K562 (cell line): ENCODE results near the gene DUSP9. TPM values are rescaled to one million over a fixed set of nuclear protein-coding genes. Genes with fewer than 3 reads are reported as not detected.
"Not testable (repeated sequence)": the region's sequence is repeated elsewhere in the genome, so short reads cannot be mapped to it uniquely, and the experiment has no call there.

ENCODE experiments used
- ATAC-seq: fragments of 200-7000 bp; cut with Tn5 transposase; 3 replicates; pipeline ENCODE4 v1.9.1; 2020; ENCODE audit warnings: moderate library complexity
- BruUV-seq: library from RNA; stranded (reverse); fragments of 400-500 nt; replicated peaks from 2 replicates; lab custom pipeline; 2021; lab: Mats Ljungman, UMichigan
- CTCF ChIA-PET: fragments of 300-600 bp; formaldehyde crosslinking; extraction: SDS; loops from one replicate; lab custom pipeline; 2021; ENCODE audit warnings: low intra/inter-chr PET ratio; lab: Yijun Ruan, JAX
- POLR2A ChIA-PET: fragments of 300-600, 350-650 bp; sonication (Branson Sonifier 250); formaldehyde crosslinking; extraction: SDS; loops from one replicate; lab custom pipeline; 2021; ENCODE audit warnings: antibody characterized with exemption, inconsistent platforms; lab: Yijun Ruan, JAX
- DNase-seq, 4 experiments: peaks; one replicate each; pipeline versions ENCODE4 v3.0.0 to v3.0.0-alpha.2; 2011 to 2018; ENCODE audit warnings: low spot score in 3 of 4, mixed read lengths in 3 of 4; ENCODE audit errors: extremely low read depth in 1 of 4
- FAIRE-seq: peaks from 2 replicates; lab custom pipeline; 2011; peaks lifted over from hg19 to GRCh38; lab: Jason Lieb, UNC
- H2AFZ ChIP-seq: 2 replicates; pipeline ENCODE4 v1.6.0; 2011; ENCODE audit warnings: low read depth, low read length, control low read depth, inconsistent platforms
- H3K27ac ChIP-seq: fragments of 200-600 bp; 3 replicates; pipeline ENCODE4 v1.8.0; 2011; ENCODE audit warnings: low read depth, mild to moderate bottlenecking, control low read depth, inconsistent platforms, low read length, moderate library complexity, mixed read lengths; ENCODE audit errors: extremely low read depth
- H3K27me3 ChIP-seq, 2 experiments: fragments of 300-600 bp in 1 of 2; 2 replicates in 1 of 2; 3 replicates in 1 of 2; pipeline versions ENCODE4 v1.6.0 to v1.8.0; 2011; ENCODE audit warnings: inconsistent platforms in 2 of 2, low read length in 2 of 2, mild to moderate bottlenecking in 1 of 2, mixed read lengths in 1 of 2, moderate library complexity in 1 of 2; ENCODE audit not compliant: control insufficient read depth in 2 of 2, insufficient read depth in 2 of 2
- H3K36me3 ChIP-seq: fragments of 300-600 bp; 3 replicates; pipeline ENCODE4 v1.8.0; 2011; ENCODE audit warnings: mild to moderate bottlenecking, low read length, inconsistent platforms; ENCODE audit not compliant: control insufficient read depth, insufficient read depth
- H3K4me1 ChIP-seq, 2 experiments: fragments of 200-600 bp in 1 of 2; replicated peaks in 1 of 2; 2 replicates in 1 of 2; 3 replicates in 1 of 2; pipeline versions ENCODE4 v1.5.1 to v1.8.0; 2011; ENCODE audit warnings: inconsistent platforms in 2 of 2, low read length in 2 of 2, mild to moderate bottlenecking in 1 of 2, mixed read lengths in 1 of 2, moderate library complexity in 1 of 2; ENCODE audit not compliant: control insufficient read depth in 2 of 2, insufficient read depth in 2 of 2
- H3K4me2 ChIP-seq: 2 replicates; pipeline ENCODE4 v1.6.1; 2011; ENCODE audit warnings: low read length, control low read depth, inconsistent platforms, mixed read lengths; ENCODE audit not compliant: insufficient read depth
- H3K4me3 ChIP-seq: fragments of 200-600 bp; sonication (generic), shearing (Covaris generic); 2 replicates; pipeline ENCODE4 v1.5.1; 2016; ENCODE audit warnings: control low read depth, inconsistent platforms
- H3K79me2 ChIP-seq: fragments of 200-600 bp; 3 replicates; pipeline ENCODE4 v1.8.0; 2011; ENCODE audit warnings: low read length, inconsistent platforms; ENCODE audit not compliant: control insufficient read depth, insufficient read depth
- H3K9ac ChIP-seq, 2 experiments: 2 replicates each; pipeline versions ENCODE4 v1.6.0 to v1.6.1; 2011; ENCODE audit warnings: low read depth in 2 of 2, low read length in 2 of 2, control low read depth in 1 of 2, inconsistent platforms in 1 of 2, mild to moderate bottlenecking in 1 of 2, mixed read lengths in 1 of 2; ENCODE audit not compliant: insufficient read depth in 1 of 2
- H3K9me1 ChIP-seq: one replicate; pipeline ENCODE4 v1.6.0; 2011; ENCODE audit warnings: inconsistent platforms, mild to moderate bottlenecking, low read length, moderate library complexity; ENCODE audit not compliant: control insufficient read depth, insufficient read depth
- H3K9me3 ChIP-seq: replicated peaks from 2 replicates; pipeline ENCODE4 v1.5.1; 2011; ENCODE audit warnings: low read depth, low read length, inconsistent platforms; ENCODE audit not compliant: control insufficient read depth, insufficient read depth
- H4K20me1 ChIP-seq: replicated peaks from 2 replicates; pipeline ENCODE4 v1.6.1; 2011; ENCODE audit warnings: low read length, inconsistent platforms, mixed read lengths; ENCODE audit not compliant: control insufficient read depth, insufficient read depth
- CCNT2 ChIP-seq: IDR thresholded peaks from 2 replicates; pipeline ENCODE4 v1.6.1; 2011; ENCODE audit warnings: borderline replicate concordance, low read depth, mild to moderate bottlenecking, moderate library complexity, mixed read lengths, low read length; ENCODE audit not compliant: insufficient read length; ENCODE audit errors: extremely low read depth
- CEBPB ChIP-seq: fragments of 450-650 bp; IDR thresholded peaks from 2 replicates; pipeline ENCODE4 v1.6.1; 2016; ENCODE audit warnings: missing genetic modification characterization, missing compliant biosample characterization
- IFI16 ChIP-seq: fragments of 250-450 bp; sonication (Bioruptor Pico); IDR thresholded peaks from 2 replicates; pipeline ENCODE4 v2.1.2; 2022; ENCODE audit warnings: mild to moderate bottlenecking, inconsistent platforms
- KDM5B ChIP-seq: fragments of 200-600 bp; sonication (generic); IDR thresholded peaks from 2 replicates; pipeline ENCODE4 v1.6.1; 2012; ENCODE audit warnings: low read depth, mild to moderate bottlenecking, moderate library complexity, low read length, control low read depth, inconsistent platforms; ENCODE audit not compliant: insufficient replicate concordance
- MAFF ChIP-seq: IDR thresholded peaks from 2 replicates; pipeline ENCODE4 v1.6.1; 2012; ENCODE audit warnings: low read length, improper control_type of control experiment
- POLR2G ChIP-seq: fragments of 200-400 bp; formaldehyde crosslinking; IDR thresholded peaks from 2 replicates; pipeline ENCODE4 v1.6.1; 2017; ENCODE audit warnings: low read depth, mild to moderate bottlenecking, antibody characterized with exemption, low read length, moderate library complexity
- RBM22 ChIP-seq: fragments of 200-400 bp; formaldehyde crosslinking; IDR thresholded peaks from 2 replicates; pipeline ENCODE4 v1.6.1; 2018; ENCODE audit warnings: low read length, low read depth; ENCODE audit not compliant: poor library complexity, severe bottlenecking
- SNRNP70 ChIP-seq: fragments of 200-400 bp; formaldehyde crosslinking; optimal IDR thresholded peaks from 2 replicates; pipeline ENCODE3; 2017; ENCODE audit warnings: low read depth, low read length
- ZFX ChIP-seq: sonication (generic); formaldehyde crosslinking; IDR thresholded peaks from 2 replicates; pipeline ENCODE4 v1.8.0; 2022; ENCODE audit warnings: mild to moderate bottlenecking, missing genetic modification reagents, moderate library complexity
- ZNF263 ChIP-seq: sonication (generic); formaldehyde crosslinking; IDR thresholded peaks from 2 replicates; pipeline ENCODE4 v1.8.0; 2022; ENCODE audit warnings: mild to moderate bottlenecking, missing genetic modification reagents, borderline replicate concordance
- ZNF274 ChIP-seq: IDR thresholded peaks from 2 replicates; pipeline ENCODE4 v1.6.1; 2011; ENCODE audit warnings: low read depth, mild to moderate bottlenecking, low read length, moderate library complexity, borderline replicate concordance
- ZNF436 ChIP-seq: fragments of 250-450, 450-650 bp; sonication (Bioruptor Pico); formaldehyde crosslinking; IDR thresholded peaks from 2 replicates; pipeline ENCODE4 v1.7.0; 2020; ENCODE audit warnings: mild to moderate bottlenecking
- WGBS: fragments of 100-300 bp; shearing (Covaris generic); methylation state at CpG from one replicate; pipeline ENCODE4 v1.1.6; 2016; ENCODE audit warnings: low coverage, mixed read lengths; ENCODE audit not compliant: insufficient coverage; ENCODE audit errors: missing lambda C conversion rate; 5-methylcytosine and 5-hydroxymethylcytosine counted together
- in situ Hi-C: fragments of 300-500 bp; cut with MboI; formaldehyde crosslinking; loops from 4 replicates; pipeline ENCODE4 v1.15.0; 2018; ENCODE audit warnings: inconsistent platforms, mixed read lengths
- intact Hi-C: fragments of 100-400 bp; cut with micrococcal nuclease; formaldehyde crosslinking; loops from 2 replicates; pipeline ENCODE4 v1.14.2; 2022
- polyA plus RNA-seq, 8 experiments: library from polyadenylated mRNA; depleted of rRNA in 4 of 8; stranded (reverse) in 5 of 8; unstranded in 3 of 8; fragments of >200 nt; fragmentation: Nextera tagmentation in 2 of 8; fragmentation: Illumina TruSeq in 1 of 8; extraction: Ambion mirVana in 2 of 8; extraction: Trizol in 1 of 8; gene quantifications; 2 replicates each; pipeline versions ENCODE4 v1.2.1 to v1.2.3, GENCODE V29; 2011 to 2014; ENCODE audit warnings: inconsistent platforms in 1 of 8, missing spikeins in 1 of 8
- total RNA-seq, 7 experiments: library from RNA; depleted of rRNA in 6 of 7; stranded (reverse); fragments of >200 nt in 6 of 7; fragmentation: Illumina TruSeq in 2 of 7; extraction: Trizol in 2 of 7; gene quantifications; 2 replicates each; pipeline versions ENCODE4 v1.2.1 to v1.2.3, GENCODE V29; 2011 to 2021; ENCODE audit warnings: low replicate concordance in 1 of 7
- TF ChIP-seq, protein P1 (sequence below): fragments of 250-450 bp; sonication (Bioruptor Pico); IDR thresholded peaks from 2 replicates; pipeline ENCODE4 v1.5.0; 2020; ENCODE audit warnings: mild to moderate bottlenecking, borderline replicate concordance

Gene DUSP9
- total and polyA plus RNA-seq, 9 of the 15 experiments (the other 6 are each of a cell fraction or from before 2014, with no cell fraction given) = 0.11 to 14.1 (median 5.5) TPM

DNA sequence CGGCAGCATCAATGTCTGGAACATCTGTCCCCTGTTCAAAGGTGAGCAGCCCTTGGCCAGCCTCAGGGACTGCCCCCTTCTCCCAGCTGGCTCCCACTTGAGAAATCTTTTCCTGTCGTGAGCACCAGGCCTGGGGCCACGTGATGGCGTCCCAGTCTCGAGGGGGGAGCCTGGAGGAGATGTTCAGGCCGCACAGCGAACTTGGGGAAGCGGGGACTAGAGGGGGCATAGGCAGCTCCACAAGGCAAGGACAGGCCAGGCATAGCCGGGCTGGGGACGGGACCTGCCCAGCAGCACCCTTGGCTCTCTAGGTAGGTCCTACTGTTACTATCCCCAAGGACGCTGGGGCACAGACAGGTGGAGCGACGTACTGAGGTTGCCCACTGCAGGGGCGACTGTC, 43.5 kb downstream of the DUSP9 start (continued):
- TF ChIP-seq IFI16 (CRISPR knock-in tag) = no peak
- no peak for TF ChIP-seq SNRNP70
- TF ChIP-seq ZFX (CRISPR knock-in tag) = no peak
- no peak for TF ChIP-seq ZNF436 (CRISPR knock-in tag)
- no peak for TF ChIP-seq MAFF
- TF ChIP-seq CEBPB (tag) = no peak
- no peak for TF ChIP-seq ZNF274
- TF ChIP-seq, protein P1, sequence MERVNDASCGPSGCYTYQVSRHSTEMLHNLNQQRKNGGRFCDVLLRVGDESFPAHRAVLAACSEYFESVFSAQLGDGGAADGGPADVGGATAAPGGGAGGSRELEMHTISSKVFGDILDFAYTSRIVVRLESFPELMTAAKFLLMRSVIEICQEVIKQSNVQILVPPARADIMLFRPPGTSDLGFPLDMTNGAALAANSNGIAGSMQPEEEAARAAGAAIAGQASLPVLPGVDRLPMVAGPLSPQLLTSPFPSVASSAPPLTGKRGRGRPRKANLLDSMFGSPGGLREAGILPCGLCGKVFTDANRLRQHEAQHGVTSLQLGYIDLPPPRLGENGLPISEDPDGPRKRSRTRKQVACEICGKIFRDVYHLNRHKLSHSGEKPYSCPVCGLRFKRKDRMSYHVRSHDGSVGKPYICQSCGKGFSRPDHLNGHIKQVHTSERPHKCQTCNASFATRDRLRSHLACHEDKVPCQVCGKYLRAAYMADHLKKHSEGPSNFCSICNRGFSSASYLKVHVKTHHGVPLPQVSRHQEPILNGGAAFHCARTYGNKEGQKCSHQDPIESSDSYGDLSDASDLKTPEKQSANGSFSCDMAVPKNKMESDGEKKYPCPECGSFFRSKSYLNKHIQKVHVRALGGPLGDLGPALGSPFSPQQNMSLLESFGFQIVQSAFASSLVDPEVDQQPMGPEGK (CRISPR knock-in tag) = no peak

DNA sequence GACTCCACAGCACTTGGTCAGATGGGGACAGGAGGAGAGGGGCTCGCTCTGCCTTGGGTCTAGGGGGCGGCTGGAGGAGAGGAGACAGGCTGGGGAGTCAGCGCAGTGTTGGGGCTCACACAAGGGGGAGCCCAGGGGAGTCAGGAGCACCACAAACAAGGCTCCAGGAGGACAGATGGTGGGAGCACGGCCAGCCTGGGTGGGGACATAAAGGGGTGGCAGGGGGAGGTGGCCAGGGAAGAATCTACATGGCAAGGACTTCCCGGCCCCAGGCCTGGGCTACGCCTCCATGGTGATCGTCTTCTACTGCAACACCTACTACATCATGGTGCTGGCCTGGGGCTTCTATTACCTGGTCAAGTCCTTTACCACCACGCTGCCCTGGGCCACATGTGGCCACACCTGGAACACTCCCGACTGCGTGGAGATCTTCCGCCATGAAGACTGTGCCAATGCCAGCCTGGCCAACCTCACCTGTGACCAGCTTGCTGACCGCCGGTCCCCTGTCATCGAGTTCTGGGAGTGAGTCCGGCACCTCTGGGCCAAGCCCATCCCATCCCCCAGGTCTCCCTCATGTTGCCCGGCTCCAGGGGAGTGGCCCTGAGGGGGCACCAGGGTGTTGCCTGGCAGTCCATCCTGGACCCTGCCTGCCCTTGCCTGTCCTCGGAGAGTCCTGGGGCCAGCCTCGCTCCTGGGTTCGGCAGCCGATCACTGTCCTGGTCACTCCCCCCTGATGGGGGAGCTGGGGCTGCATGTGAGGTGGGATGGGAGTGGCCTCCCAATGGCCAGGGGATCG, 44.2 kb downstream of the DUSP9 start:
- H3K9ac ChIP-seq = peak overlapping the region in 1 of 2 experiments; percentile 58; a peak in 2 of 4 replicates
- H3K27ac ChIP-seq, FAIRE-seq, CTCF ChIA-PET, H3K27me3 ChIP-seq, H3K9me3 ChIP-seq, H2AFZ ChIP-seq, ATAC-seq, H3K9me1 ChIP-seq, BruUV-seq, in situ Hi-C loops, intact Hi-C loops, H3K4me3 ChIP-seq, DNase-seq: not testable (repeated sequence)
- H3K36me3 ChIP-seq = peaks cover 56% of the 10 kb centered on the region; the same call in 1 of the 3 replicates
- 75% methylated on average over 3 of the region's 21 CpGs for WGBS
- peak overlapping the region; percentile 82; the same call in 1 of the 2 replicates for H3K4me2 ChIP-seq
- H4K20me1 ChIP-seq = peaks cover 13% of the 10 kb centered on the region
- peak; percentile 27 for TF ChIP-seq RBM22
- peak; percentile 69 for TF ChIP-seq POLR2G
- peak; percentile 51; the same call in 1 of the 2 replicates for TF ChIP-seq ZNF263 (CRISPR knock-in tag)
- TF ChIP-seq CCNT2 = peak; percentile 34
- TF ChIP-seq KDM5B = peak; percentile 29
- H3K4me1 ChIP-seq = peaks cover 11 to 75% of the 10 kb centered on the region in 2 experiments; a peak in 4 of 5 replicates
- H3K79me2 ChIP-seq = peaks cover 37% of the 10 kb centered on the region
- POLR2A ChIA-PET = interaction anchor here (0.6 kb wide), 2 partner anchors 47 to 99 kb away, joined by 3 to 4 read pairs; no protein-coding TSS in a partner anchor
